ENCODE data around the gene RBM44.
A peak's percentile ranks its signal among the peaks of the same experiment; 100 is the strongest.
"Not testable (repeated sequence)": the region's sequence is repeated elsewhere in the genome, so short reads cannot be mapped to it uniquely, and the experiment has no call there.

The RBM44 gene

GRCh38 chr2:237858294-237859081, 59.9 kb downstream of the RBM44 start:
- DNase-seq (ENCODE audit: low read depth, low spot score), result peak; percentile 65

- DNase-seq (ENCODE audit: low read depth, low spot score), result no peak
These were observed 60.5 kb downstream of the RBM44 start for GRCh38 chr2:237859082-237859433.

DNA sequence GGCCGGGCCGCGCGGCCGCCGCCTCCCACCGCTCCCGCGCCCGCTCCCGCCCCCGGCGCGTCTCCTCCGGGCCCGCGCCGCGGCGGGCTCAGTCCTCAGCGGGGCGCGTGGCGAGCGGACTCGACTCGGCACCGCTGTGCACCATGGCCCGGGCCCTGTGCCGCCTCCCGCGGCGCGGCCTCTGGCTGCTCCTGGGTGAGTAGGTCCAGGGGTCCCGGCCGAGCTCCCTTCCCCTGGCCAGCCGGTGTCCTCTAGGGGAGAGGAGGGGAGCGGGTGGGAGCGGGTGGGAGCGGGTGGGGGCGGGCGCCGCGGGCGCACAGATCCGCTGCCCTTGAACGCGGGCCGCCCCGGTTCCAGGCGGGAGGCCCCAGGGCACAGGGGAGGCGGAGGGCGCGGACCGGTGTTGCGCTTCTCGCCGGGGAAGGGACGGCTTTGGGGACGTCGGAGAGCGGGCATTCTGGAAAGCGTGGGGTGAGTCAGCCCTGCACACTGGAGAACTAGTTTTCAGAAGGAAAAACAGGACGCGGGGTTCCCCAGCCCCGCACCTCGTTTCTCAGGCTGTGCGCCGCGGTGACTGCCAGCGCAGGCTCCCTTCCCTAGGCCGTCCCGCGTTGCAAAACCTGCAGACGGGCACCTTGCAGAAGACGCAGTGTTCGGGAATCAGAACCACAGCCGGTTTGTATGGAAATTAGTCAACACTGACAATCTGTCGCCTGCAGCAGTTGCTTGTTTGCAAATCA, 61.1 kb downstream of the RBM44 start, which contains the start of gene RAMP1:
Gene RAMP1, plus strand, starts transcription at position 91 of the 740 bp plus-strand sequence. Its CDS starts 53 bp downstream, at position 144.
- DNase-seq (ENCODE audit: low read depth, low spot score), result no peak

DNA sequence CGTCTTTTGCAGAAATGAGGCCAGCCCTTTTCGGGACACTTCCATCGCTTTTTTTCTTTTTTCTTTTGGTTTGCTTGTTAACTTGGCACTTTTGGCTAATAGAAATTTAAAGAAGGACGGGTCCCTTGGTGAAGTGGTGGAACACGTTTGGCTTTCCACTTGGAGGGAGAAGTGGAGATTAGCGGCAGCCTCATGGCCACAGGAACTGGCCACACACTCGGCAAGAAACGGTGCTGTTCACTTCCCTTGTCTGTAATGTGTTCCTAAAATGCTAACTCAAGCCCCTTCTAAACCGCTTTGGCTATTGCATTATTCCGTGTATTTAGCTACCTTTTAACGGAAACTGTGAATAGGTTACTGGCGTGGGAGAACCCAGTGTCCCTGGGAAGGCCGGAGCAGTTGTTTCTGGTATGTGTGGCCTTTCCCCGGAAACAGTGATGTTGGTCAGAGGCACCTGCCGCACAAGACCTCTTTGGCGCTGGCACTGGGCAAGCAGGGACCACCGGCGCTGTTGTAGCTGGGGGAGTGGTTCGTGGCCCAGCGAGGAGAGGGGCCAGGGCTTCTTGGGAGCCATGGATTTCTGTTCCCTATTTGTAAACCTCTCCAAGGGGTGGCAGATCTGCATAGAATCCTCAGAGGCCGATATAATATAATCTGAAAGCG, 61.8 kb downstream of the RBM44 start:
- no peak for DNase-seq (ENCODE audit: low read depth, low spot score)

DNA sequence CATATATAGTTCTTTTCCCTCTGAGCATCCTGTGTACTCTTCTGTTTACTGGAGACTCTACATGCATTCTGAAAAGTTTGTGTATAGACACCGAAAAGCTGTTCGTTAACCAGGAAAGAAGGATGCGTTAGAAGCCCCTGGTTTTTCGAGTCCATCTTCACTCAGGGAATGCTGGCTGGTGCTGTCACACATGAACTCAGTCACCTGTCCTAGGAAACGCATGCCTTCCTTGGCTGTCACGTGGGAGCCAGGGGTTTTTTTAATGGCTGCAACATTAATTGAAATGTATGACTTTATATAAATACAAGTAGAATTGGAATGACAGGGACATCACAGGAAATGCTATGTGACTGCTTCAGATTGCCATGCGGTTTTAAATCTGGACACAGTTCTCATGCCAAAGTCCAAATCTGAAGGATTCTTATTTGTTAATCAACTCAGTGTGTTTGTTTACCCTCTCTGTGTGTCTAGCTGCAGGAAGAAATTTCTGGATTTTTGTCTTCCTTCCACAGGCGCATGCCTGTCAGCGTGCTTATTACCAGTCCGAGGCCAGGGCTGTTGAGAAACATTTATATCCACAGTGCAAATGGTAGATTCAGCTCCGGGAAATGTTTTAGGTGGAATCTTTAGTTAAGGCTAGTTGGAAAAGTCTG, 63.4 kb downstream of the RBM44 start:
- no peak for DNase-seq (ENCODE audit: low read depth, low spot score)

- no peak for DNase-seq (ENCODE audit: low read depth, low spot score)
These were observed 63.9 kb downstream of the RBM44 start for GRCh38 chr2:237862528-237862895.

GRCh38 chr2:237863102-237863511, 64.5 kb downstream of the RBM44 start:
- DNase-seq (ENCODE audit: low read depth, low spot score), result no peak

GRCh38 chr2:237863689-237864443, 65.3 kb downstream of the RBM44 start:
- DNase-seq (ENCODE audit: low read depth, low spot score), result no peak

DNA sequence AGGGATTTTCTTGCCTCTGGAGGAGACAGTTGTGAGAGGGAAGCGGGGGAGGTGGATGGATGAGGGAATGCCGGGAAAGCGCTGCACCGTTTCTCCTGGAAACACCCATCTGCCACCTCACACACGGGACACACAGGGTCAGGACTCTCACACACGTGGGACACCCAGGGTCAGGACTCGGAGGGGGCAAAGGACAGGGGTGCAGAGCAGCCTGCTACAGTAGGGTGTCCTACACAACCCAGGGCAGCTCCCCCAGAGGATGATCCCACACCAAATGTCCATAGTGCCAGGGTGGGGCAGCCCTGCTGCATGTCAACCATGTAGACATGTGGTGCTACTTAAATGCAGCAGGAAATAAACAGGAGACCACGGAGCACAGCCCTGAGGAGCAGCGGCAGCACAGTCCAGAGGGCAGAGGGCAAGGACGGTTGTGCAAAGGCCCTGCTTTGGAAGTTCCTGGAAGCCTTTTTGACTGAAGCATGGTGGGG, 65.9 kb downstream of the RBM44 start:
- no peak for DNase-seq (ENCODE audit: low read depth, low spot score)

GRCh38 chr2:237864940-237865622, 66.5 kb downstream of the RBM44 start:
- no peak for DNase-seq (ENCODE audit: low read depth, low spot score)

DNA sequence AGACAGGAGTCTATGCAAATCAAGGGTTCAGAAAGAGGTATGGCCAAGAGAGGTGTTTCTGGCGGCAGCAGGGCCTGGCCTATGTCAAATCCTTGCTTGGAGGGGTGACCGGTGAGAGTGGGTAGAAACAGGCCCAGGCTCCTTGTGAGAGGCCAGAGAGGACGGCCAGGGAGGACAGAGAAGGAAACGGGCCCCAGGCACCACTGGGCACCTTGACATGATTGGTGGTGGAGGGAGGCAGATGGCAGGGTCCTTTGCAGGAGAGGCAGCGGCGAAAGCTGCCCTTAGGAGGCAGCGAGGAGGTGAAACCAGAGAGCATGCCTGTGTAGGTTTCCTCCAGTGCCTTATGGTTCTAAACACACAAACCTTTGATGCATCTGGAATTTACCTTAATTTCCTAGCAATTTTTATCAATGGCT, 67.1 kb downstream of the RBM44 start:
- no peak for DNase-seq (ENCODE audit: low read depth, low spot score)

DNA sequence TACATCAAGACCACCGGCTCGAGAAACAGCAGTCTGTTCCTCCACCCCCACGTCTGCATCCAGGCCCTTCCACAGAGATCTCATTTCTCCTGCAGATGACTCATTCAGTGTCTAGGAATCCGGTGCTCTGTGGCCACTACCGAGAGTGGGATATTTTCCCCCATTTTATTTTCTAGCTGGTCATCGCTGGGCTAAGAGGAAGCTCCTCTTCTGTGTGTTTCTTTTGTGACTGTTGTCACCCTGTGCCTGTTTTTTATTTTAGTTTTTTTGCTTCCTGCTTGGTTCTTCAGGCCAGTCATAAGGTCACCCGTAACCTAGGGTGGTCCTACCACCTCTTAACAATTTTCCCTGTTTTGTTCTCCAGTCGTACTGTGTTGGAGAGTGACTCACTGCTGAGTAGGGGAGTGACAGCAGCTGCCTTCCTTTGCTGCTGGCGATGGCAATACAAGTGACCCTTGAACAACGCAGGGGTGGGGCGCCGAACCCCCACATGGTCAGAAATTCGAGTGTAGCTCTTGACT, 67.6 kb downstream of the RBM44 start:
- DNase-seq (ENCODE audit: low read depth, low spot score), result no peak

GRCh38 chr2:237867465-237867864, 68.9 kb downstream of the RBM44 start:
- no peak for DNase-seq (ENCODE audit: low read depth, low spot score)

GRCh38 chr2:237868074-237868473, 69.5 kb downstream of the RBM44 start:
- not testable (repeated sequence) for DNase-seq (ENCODE audit: low read depth, low spot score)

DNA sequence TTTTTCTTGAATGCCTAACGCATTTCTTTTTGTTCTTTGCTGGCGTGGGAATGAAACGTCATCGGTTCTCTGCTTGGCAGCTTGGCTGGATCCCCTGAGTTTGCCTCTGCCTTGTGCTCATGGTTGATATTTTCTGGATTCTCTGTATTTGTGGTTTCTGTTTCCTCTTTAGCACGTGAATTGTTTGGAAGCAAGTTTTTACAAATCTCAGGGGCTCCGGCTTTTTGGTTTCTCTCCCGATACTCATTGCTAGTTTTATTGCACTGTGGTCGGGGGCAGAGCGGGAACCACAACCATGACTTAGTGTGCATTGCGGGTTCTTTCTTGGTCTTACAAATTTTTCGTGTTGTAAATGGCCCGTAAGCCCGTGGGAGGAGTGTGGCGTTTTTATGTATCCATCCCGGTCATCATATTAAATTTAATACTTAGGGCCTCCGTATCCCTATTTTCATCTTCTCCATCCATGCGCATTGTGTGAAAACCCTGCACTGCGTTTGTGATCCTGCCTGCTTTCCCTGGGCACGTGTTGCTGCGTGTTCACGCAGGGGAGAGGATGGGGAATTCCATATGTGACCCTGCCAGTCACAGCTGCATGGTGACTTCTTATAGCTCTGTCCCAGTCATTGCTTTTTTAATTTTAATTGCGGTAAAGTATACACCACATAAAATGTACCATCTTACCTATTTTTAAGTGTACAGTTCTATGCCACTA, 70.2 kb downstream of the RBM44 start:
- DNase-seq (ENCODE audit: low read depth, low spot score), result no peak

DNA sequence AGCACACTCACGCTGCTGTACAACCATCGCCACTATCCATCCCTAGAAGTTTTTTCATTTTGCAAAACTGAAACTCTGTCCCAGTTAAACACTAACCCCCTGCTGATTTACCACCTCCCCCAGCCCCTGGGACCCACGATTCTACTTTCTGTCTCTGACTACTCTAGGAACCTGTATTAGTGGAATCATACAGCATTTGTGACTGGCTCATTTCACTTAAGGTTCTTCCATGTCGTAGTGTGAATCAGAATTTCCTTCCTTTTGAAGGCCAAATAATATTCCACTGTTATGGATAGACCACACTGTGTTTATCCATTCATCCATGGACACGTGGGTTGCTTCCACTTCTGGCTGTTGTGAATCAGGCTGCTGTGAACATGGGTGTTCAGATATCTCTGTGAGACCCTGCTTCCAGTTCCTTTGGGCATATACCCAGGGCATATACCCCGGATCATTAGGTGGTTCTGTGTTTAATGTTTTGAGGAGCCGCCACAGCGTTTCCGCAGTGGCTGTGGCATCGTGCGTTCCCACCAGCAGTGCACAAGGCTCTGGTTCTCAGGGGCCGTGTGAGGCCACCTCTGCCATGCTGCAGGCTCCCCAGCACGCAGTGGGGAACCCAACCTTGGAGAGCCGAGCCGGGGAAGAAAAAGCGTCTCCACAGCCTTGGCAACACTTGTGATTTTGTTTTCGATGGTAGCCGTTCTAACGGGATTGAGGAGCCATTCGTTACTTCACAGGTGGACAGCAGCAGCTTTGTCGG, 70.9 kb downstream of the RBM44 start:
- no peak for DNase-seq (ENCODE audit: low read depth, low spot score)

DNA sequence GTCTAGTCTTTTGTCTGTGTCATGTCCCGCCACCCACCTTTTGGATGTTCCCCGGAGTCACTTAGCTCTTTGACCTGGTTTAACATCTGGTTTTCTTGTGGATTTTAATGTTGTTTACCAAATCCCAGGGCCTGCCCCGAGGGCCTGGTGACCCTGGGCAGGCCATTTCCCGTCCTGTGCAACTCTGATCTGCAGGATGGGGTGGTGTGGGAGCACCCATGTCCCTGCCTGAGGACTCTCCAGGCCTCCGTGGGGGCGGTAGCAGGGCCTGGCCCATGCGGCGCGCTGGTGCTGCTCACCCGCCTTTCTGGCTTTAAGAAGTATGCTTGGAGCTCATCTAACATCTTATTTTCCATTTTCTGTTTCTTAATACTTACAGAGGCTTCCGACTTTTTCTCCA, 71.5 kb downstream of the RBM44 start:
- no peak for DNase-seq (ENCODE audit: low read depth, low spot score)

- no peak for DNase-seq (ENCODE audit: low read depth, low spot score)
These were observed 72.4 kb downstream of the RBM44 start for GRCh38 chr2:237870754-237871651.
